ENCODE measurements around the gene FGF1.

DNA sequence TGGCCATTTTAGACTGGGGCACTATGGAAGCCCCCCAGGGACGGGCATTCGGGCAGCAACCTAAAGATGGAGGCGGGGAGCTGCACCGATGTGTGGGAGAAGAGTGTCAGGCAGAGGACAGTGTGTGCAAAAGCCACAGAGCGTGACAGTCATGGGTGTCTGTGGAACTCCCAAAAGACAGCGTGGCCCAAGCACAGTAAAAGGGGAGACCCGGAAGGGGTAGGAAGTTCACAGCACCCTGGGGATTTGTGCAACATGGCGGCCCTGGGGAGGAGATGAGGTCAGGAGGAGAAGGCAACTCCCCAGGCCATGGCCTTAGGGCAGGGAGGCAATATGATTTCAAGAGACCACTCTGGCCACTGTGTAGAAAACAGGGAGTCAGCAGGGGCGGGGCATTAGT lies 38.9 kb upstream of the FGF1 start:
- TF ChIP-seq POLR2A (IDR thresholded peaks at IDR 0.05; ENCODE audit: low read depth, low read length) (no peak), POU2F2 (IDR thresholded peaks at IDR 0.05; ENCODE audit: low read depth, low read length) (no peak)

Measured in GM12891 (cell line).